ENCODE data around the gene CCND2.

DNA sequence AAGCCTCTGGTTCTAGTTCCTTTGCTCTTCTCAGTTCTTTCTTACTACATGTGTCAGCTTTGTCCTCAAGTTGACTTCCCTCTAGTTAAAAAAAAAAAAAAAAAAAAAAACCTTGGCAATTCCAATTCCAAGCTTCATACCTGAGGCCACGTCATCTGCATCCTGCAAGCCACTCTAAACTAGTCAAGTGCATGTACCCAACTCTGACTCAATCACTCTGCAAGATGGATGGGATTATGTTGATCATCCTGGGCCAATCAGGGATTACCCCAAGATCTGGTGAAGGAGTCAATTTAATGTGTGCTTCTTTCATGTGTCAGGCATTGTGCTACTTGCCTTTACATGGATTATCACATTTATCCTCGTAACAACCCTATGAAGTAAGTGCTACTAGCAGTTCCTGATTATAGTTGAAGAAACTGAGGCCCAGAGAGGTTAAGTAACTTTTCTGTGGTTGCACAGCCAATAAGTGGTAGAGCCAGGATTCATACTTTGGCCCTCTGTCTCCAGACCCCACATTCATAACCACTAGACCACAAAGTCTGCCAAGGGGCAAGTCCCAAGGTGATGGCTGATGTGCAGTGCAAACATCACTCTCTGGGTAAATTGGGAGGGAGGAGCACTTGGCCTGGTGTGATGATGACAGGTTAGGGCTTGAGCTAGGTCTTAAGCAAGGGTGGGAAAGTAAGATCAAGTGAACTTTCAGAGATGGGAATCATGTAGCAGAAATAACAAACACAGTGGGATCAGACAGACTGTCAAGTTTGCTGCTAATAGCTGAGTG, 17.3 kb upstream of the CCND2 start:
- TF ChIP-seq CTCF (IDR thresholded peaks at IDR 0.05) (no peak), POLR2A (IDR thresholded peaks at IDR 0.05) (no peak)
